WTC11 (cell line): ENCODE measurements around the gene PTPRN2. TPM values are rescaled to one million over a fixed set of nuclear protein-coding genes. Genes with fewer than 3 reads are reported as not detected.

ENCODE experiments used
- ATAC-seq: fragments of 200-7000 bp; cut with Tn5 transposase; 2 replicates; pipeline ENCODE4 v1.10.0; 2021; ENCODE audit warnings: mild to moderate bottlenecking, moderate library complexity
- CTCF ChIA-PET: fragments of 300-600 bp; sonication (Branson Sonifier 250); formaldehyde crosslinking; loops from one replicate; lab custom pipeline; 2021; ENCODE audit warnings: antibody characterized with exemption; lab: Charles Lee
- POLR2A ChIA-PET: fragments of 350-600 bp; sonication (Branson Sonifier 250); formaldehyde crosslinking; loops from one replicate; lab custom pipeline; 2021; ENCODE audit warnings: antibody characterized with exemption; lab: Charles Lee
- DNase-seq: peaks from one replicate; pipeline ENCODE4 v3.0.0; 2021; ENCODE audit warnings: low spot score
- H3K27ac Mint-ChIP-seq: 2 replicates; pipeline ENCODE4 v1.8.0; 2021; ENCODE audit warnings: mixed read lengths
- H3K27me3 Mint-ChIP-seq: 2 replicates; pipeline ENCODE4 v1.8.0; 2021; ENCODE audit warnings: low read depth, mild to moderate bottlenecking, moderate library complexity, mixed read lengths
- H3K36me3 Mint-ChIP-seq: 2 replicates; pipeline ENCODE4 v1.8.0; 2021; ENCODE audit warnings: mixed read lengths
- H3K4me1 Mint-ChIP-seq: 2 replicates; pipeline ENCODE4 v1.8.0; 2022; ENCODE audit warnings: mixed read lengths
- H3K4me3 Mint-ChIP-seq: 2 replicates; pipeline ENCODE4 v1.8.0; 2021; ENCODE audit warnings: mild to moderate bottlenecking, moderate library complexity, mixed read lengths
- H3K9me3 Mint-ChIP-seq: 2 replicates; pipeline ENCODE4 v1.8.0; 2021; ENCODE audit warnings: mixed read lengths
- MLX ChIP-seq: sonication (generic); formaldehyde crosslinking; IDR thresholded peaks from 2 replicates; pipeline ENCODE4 v1.8.1; 2023; ENCODE audit warnings: mild to moderate bottlenecking, missing genetic modification reagents, moderate library complexity
- STAT6 ChIP-seq: sonication (generic); formaldehyde crosslinking; conservative IDR thresholded peaks from 2 replicates; pipeline ENCODE4 v1.8.1; 2023; ENCODE audit warnings: mild to moderate bottlenecking, low read depth, missing genetic modification reagents, moderate library complexity
- TP53 ChIP-seq: sonication (generic); formaldehyde crosslinking; IDR thresholded peaks from 2 replicates; pipeline ENCODE4 v1.8.1; 2023; ENCODE audit warnings: mild to moderate bottlenecking, missing genetic modification reagents
- ZBTB21 ChIP-seq: sonication (generic); formaldehyde crosslinking; IDR thresholded peaks from 2 replicates; pipeline ENCODE4 v1.8.1; 2023; ENCODE audit warnings: mild to moderate bottlenecking, missing genetic modification reagents, borderline replicate concordance
- ZNF138 ChIP-seq: sonication (generic); formaldehyde crosslinking; conservative IDR thresholded peaks from 2 replicates; pipeline ENCODE4 v1.8.1; 2022; ENCODE audit warnings: mild to moderate bottlenecking, moderate library complexity, missing genetic modification reagents
- ZNF396 ChIP-seq: fragments of 250-450 bp; sonication (Bioruptor Pico); IDR thresholded peaks from 2 replicates; pipeline ENCODE4 v1.8.0; 2021; ENCODE audit warnings: mild to moderate bottlenecking, moderate library complexity, borderline replicate concordance
- ZNF425 ChIP-seq: fragments of 250-450 bp; sonication (Bioruptor Pico); conservative IDR thresholded peaks from 2 replicates; pipeline ENCODE4 v1.9.0; 2021; ENCODE audit warnings: mild to moderate bottlenecking
- total RNA-seq: library from RNA; stranded (reverse); gene quantifications from 3 replicates; pipeline ENCODE4 v1.2.3, GENCODE V29; 2021
- TF ChIP-seq, protein P1 (sequence below): sonication (generic); formaldehyde crosslinking; IDR thresholded peaks from 2 replicates; pipeline ENCODE4 v1.8.0; 2023; ENCODE audit warnings: missing genetic modification reagents
- TF ChIP-seq, protein P2 (sequence below): sonication (generic); formaldehyde crosslinking; IDR thresholded peaks from 2 replicates; pipeline ENCODE4 v1.8.0; 2022; ENCODE audit warnings: mild to moderate bottlenecking, missing genetic modification reagents
- TF ChIP-seq, protein P3 (sequence below): sonication (generic); formaldehyde crosslinking; IDR thresholded peaks from 2 replicates; pipeline ENCODE4 v1.8.0; 2023; ENCODE audit warnings: mild to moderate bottlenecking, missing genetic modification reagents
- TF ChIP-seq, protein P4 (sequence below): sonication (generic); formaldehyde crosslinking; IDR thresholded peaks from 2 replicates; pipeline ENCODE4 v1.8.0; 2023; ENCODE audit warnings: missing genetic modification reagents, mild to moderate bottlenecking, borderline replicate concordance
- TF ChIP-seq, protein P5 (sequence below): sonication (generic); formaldehyde crosslinking; IDR thresholded peaks from 2 replicates; pipeline ENCODE4 v1.8.1; 2022; ENCODE audit warnings: mild to moderate bottlenecking, moderate library complexity, missing genetic modification reagents

PTPRN2 gene
- total RNA-seq, 1 experiment from 2014 or later = 4.7 TPM

- Mint-ChIP-seq H3K27ac (no peak overlapping the region; the same call in 1 of the 2 replicates), H3K4me3 (no peak overlapping the region), H3K4me1 (no peaks in the 10 kb centered on the region), H3K27me3 (peaks cover 3% of the 10 kb centered on the region; the same call in 1 of the 2 replicates), H3K36me3 (peaks cover 18% of the 10 kb centered on the region), H3K9me3 (peaks cover 19% of the 10 kb centered on the region)
- ChIA-PET CTCF (no interaction called here), POLR2A (no interaction called here)
- ATAC-seq (no peak), DNase-seq (no peak)
- TF ChIP-seq MLX (CRISPR knock-in tag) = no peak
- TF ChIP-seq, protein P1, sequence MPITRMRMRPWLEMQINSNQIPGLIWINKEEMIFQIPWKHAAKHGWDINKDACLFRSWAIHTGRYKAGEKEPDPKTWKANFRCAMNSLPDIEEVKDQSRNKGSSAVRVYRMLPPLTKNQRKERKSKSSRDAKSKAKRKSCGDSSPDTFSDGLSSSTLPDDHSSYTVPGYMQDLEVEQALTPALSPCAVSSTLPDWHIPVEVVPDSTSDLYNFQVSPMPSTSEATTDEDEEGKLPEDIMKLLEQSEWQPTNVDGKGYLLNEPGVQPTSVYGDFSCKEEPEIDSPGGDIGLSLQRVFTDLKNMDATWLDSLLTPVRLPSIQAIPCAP (CRISPR knock-in tag) = no peak
- TF ChIP-seq ZNF138 (CRISPR knock-in tag) = no peak
- no peak for TF ChIP-seq ZNF396
- TF ChIP-seq, protein P2, sequence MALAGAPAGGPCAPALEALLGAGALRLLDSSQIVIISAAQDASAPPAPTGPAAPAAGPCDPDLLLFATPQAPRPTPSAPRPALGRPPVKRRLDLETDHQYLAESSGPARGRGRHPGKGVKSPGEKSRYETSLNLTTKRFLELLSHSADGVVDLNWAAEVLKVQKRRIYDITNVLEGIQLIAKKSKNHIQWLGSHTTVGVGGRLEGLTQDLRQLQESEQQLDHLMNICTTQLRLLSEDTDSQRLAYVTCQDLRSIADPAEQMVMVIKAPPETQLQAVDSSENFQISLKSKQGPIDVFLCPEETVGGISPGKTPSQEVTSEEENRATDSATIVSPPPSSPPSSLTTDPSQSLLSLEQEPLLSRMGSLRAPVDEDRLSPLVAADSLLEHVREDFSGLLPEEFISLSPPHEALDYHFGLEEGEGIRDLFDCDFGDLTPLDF (CRISPR knock-in tag) = no peak
- TF ChIP-seq, protein P3, sequence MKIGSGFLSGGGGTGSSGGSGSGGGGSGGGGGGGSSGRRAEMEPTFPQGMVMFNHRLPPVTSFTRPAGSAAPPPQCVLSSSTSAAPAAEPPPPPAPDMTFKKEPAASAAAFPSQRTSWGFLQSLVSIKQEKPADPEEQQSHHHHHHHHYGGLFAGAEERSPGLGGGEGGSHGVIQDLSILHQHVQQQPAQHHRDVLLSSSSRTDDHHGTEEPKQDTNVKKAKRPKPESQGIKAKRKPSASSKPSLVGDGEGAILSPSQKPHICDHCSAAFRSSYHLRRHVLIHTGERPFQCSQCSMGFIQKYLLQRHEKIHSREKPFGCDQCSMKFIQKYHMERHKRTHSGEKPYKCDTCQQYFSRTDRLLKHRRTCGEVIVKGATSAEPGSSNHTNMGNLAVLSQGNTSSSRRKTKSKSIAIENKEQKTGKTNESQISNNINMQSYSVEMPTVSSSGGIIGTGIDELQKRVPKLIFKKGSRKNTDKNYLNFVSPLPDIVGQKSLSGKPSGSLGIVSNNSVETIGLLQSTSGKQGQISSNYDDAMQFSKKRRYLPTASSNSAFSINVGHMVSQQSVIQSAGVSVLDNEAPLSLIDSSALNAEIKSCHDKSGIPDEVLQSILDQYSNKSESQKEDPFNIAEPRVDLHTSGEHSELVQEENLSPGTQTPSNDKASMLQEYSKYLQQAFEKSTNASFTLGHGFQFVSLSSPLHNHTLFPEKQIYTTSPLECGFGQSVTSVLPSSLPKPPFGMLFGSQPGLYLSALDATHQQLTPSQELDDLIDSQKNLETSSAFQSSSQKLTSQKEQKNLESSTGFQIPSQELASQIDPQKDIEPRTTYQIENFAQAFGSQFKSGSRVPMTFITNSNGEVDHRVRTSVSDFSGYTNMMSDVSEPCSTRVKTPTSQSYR (CRISPR knock-in tag) = no peak
Observed at GRCh38 chr7:157751406-157751805, 836.2 kb downstream of the PTPRN2 start.

- no peak overlapping the region for H3K4me3 Mint-ChIP-seq
- H3K36me3 Mint-ChIP-seq = peaks cover 18% of the 10 kb centered on the region
- H3K27ac Mint-ChIP-seq = no peak overlapping the region
- POLR2A ChIA-PET = no interaction called here
- CTCF ChIA-PET = interaction anchor here (0.6 kb wide), 1 partner anchor 12 kb away, joined by 3 read pairs; no protein-coding TSS in a partner anchor
- peaks cover 15% of the 10 kb centered on the region for H3K9me3 Mint-ChIP-seq
- TF ChIP-seq, protein P4, sequence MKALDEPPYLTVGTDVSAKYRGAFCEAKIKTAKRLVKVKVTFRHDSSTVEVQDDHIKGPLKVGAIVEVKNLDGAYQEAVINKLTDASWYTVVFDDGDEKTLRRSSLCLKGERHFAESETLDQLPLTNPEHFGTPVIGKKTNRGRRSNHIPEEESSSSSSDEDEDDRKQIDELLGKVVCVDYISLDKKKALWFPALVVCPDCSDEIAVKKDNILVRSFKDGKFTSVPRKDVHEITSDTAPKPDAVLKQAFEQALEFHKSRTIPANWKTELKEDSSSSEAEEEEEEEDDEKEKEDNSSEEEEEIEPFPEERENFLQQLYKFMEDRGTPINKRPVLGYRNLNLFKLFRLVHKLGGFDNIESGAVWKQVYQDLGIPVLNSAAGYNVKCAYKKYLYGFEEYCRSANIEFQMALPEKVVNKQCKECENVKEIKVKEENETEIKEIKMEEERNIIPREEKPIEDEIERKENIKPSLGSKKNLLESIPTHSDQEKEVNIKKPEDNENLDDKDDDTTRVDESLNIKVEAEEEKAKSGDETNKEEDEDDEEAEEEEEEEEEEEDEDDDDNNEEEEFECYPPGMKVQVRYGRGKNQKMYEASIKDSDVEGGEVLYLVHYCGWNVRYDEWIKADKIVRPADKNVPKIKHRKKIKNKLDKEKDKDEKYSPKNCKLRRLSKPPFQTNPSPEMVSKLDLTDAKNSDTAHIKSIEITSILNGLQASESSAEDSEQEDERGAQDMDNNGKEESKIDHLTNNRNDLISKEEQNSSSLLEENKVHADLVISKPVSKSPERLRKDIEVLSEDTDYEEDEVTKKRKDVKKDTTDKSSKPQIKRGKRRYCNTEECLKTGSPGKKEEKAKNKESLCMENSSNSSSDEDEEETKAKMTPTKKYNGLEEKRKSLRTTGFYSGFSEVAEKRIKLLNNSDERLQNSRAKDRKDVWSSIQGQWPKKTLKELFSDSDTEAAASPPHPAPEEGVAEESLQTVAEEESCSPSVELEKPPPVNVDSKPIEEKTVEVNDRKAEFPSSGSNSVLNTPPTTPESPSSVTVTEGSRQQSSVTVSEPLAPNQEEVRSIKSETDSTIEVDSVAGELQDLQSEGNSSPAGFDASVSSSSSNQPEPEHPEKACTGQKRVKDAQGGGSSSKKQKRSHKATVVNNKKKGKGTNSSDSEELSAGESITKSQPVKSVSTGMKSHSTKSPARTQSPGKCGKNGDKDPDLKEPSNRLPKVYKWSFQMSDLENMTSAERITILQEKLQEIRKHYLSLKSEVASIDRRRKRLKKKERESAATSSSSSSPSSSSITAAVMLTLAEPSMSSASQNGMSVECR (CRISPR knock-in tag) = no peak
- TF ChIP-seq, all 79 proteins: peak for 0
- ATAC-seq (no peak), DNase-seq (no peak)
- H3K27me3 Mint-ChIP-seq = peaks cover 3% of the 10 kb centered on the region; the same call in 1 of the 2 replicates
- no peaks in the 10 kb centered on the region for H3K4me1 Mint-ChIP-seq
Observed at GRCh38 chr7:157750291-157750690, 837.3 kb downstream of the PTPRN2 start.

- Mint-ChIP-seq H3K9me3 (peaks cover 18% of the 10 kb centered on the region), H3K36me3 (peaks cover 17% of the 10 kb centered on the region), H3K27ac (no peak overlapping the region), H3K4me1 (no peaks in the 10 kb centered on the region), H3K27me3 (peaks cover 4% of the 10 kb centered on the region), H3K4me3 (no peak overlapping the region)
- ChIA-PET CTCF (no interaction called here), POLR2A (no interaction called here)
- no peak for ATAC-seq
- DNase-seq = no peak
- TF ChIP-seq ZBTB21 (CRISPR knock-in tag) (no peak), ZNF425 (no peak), TP53 (CRISPR knock-in tag) (no peak), STAT6 (CRISPR knock-in tag) (no peak)
- TF ChIP-seq, protein P5, sequence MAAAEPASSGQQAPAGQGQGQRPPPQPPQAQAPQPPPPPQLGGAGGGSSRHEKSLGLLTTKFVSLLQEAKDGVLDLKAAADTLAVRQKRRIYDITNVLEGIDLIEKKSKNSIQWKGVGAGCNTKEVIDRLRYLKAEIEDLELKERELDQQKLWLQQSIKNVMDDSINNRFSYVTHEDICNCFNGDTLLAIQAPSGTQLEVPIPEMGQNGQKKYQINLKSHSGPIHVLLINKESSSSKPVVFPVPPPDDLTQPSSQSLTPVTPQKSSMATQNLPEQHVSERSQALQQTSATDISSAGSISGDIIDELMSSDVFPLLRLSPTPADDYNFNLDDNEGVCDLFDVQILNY (CRISPR knock-in tag) = no peak
Observed at GRCh38 chr7:157745721-157746709, 841.6 kb downstream of the PTPRN2 start.
